WTC11 (cell line): Measurements from ENCODE around the gene RETREG1. TPM values are rescaled to one million over a fixed set of nuclear protein-coding genes. Genes with fewer than 3 reads are reported as not detected.

Experiments used
- ATAC-seq: fragments of 200-7000 bp; cut with Tn5 transposase; 2 replicates; pipeline ENCODE4 v1.10.0; 2021; ENCODE audit warnings: mild to moderate bottlenecking, moderate library complexity
- CTCF ChIA-PET: fragments of 300-600 bp; sonication (Branson Sonifier 250); formaldehyde crosslinking; loops from one replicate; lab custom pipeline; 2021; ENCODE audit warnings: antibody characterized with exemption; lab: Charles Lee
- POLR2A ChIA-PET: fragments of 350-600 bp; sonication (Branson Sonifier 250); formaldehyde crosslinking; loops from one replicate; lab custom pipeline; 2021; ENCODE audit warnings: antibody characterized with exemption; lab: Charles Lee
- DNase-seq: peaks from one replicate; pipeline ENCODE4 v3.0.0; 2021; ENCODE audit warnings: low spot score
- H3K27ac Mint-ChIP-seq: 2 replicates; pipeline ENCODE4 v1.8.0; 2021; ENCODE audit warnings: mixed read lengths
- H3K27me3 Mint-ChIP-seq: 2 replicates; pipeline ENCODE4 v1.8.0; 2021; ENCODE audit warnings: low read depth, mild to moderate bottlenecking, moderate library complexity, mixed read lengths
- H3K36me3 Mint-ChIP-seq: 2 replicates; pipeline ENCODE4 v1.8.0; 2021; ENCODE audit warnings: mixed read lengths
- H3K4me1 Mint-ChIP-seq: 2 replicates; pipeline ENCODE4 v1.8.0; 2022; ENCODE audit warnings: mixed read lengths
- H3K4me3 Mint-ChIP-seq: 2 replicates; pipeline ENCODE4 v1.8.0; 2021; ENCODE audit warnings: mild to moderate bottlenecking, moderate library complexity, mixed read lengths
- H3K9me3 Mint-ChIP-seq: 2 replicates; pipeline ENCODE4 v1.8.0; 2021; ENCODE audit warnings: mixed read lengths
- ARID4B ChIP-seq: sonication (generic); formaldehyde crosslinking; IDR thresholded peaks from 2 replicates; pipeline ENCODE4 v1.8.0; 2023; ENCODE audit warnings: missing genetic modification reagents, mild to moderate bottlenecking, borderline replicate concordance
- ATF2 ChIP-seq: sonication (generic); formaldehyde crosslinking; IDR thresholded peaks from 2 replicates; pipeline ENCODE4 v1.8.1; 2022; ENCODE audit warnings: low read depth, missing genetic modification reagents, borderline replicate concordance
- CTCF ChIP-seq: fragments of 200-600 bp; IDR thresholded peaks from 2 replicates; pipeline ENCODE4 v1.8.0; 2022; ENCODE audit warnings: antibody characterized with exemption
- EMX1 ChIP-seq: fragments of 250-450 bp; sonication (Bioruptor Pico); IDR thresholded peaks from 2 replicates; pipeline ENCODE4 v1.8.0; 2021; ENCODE audit warnings: mild to moderate bottlenecking
- ERG ChIP-seq: fragments of 250-450 bp; sonication (Bioruptor Pico); IDR thresholded peaks from 2 replicates; pipeline ENCODE4 v1.8.0; 2021; ENCODE audit warnings: mild to moderate bottlenecking
- GTF2I ChIP-seq: fragments of 250-450 bp; sonication (Bioruptor Pico); conservative IDR thresholded peaks from 2 replicates; pipeline ENCODE4 v1.4.0; 2021; ENCODE audit warnings: mild to moderate bottlenecking
- IRF1 ChIP-seq: sonication (generic); formaldehyde crosslinking; IDR thresholded peaks from 2 replicates; pipeline ENCODE4 v1.8.0; 2023; ENCODE audit warnings: missing genetic modification reagents
- KAT7 ChIP-seq: sonication (generic); formaldehyde crosslinking; IDR thresholded peaks from 2 replicates; pipeline ENCODE4 v1.8.1; 2023; ENCODE audit warnings: missing genetic modification reagents, mild to moderate bottlenecking, borderline replicate concordance
- MAX ChIP-seq: sonication (generic); formaldehyde crosslinking; IDR thresholded peaks from 2 replicates; pipeline ENCODE4 v1.8.0; 2022; ENCODE audit warnings: mild to moderate bottlenecking, missing genetic modification reagents
- OVOL2 ChIP-seq: fragments of 250-450 bp; sonication (Bioruptor Pico); IDR thresholded peaks from 2 replicates; pipeline ENCODE4 v1.9.0; 2021; ENCODE audit warnings: mild to moderate bottlenecking, borderline replicate concordance
- SMAD3 ChIP-seq: sonication (generic); formaldehyde crosslinking; IDR thresholded peaks from 2 replicates; pipeline ENCODE4 v1.8.0; 2022; ENCODE audit warnings: missing genetic modification reagents, mild to moderate bottlenecking, borderline replicate concordance
- SMAD4 ChIP-seq: sonication (generic); formaldehyde crosslinking; IDR thresholded peaks from 2 replicates; pipeline ENCODE4 v1.8.0; 2022; ENCODE audit warnings: mild to moderate bottlenecking, missing genetic modification reagents
- STAT6 ChIP-seq: sonication (generic); formaldehyde crosslinking; conservative IDR thresholded peaks from 2 replicates; pipeline ENCODE4 v1.8.1; 2023; ENCODE audit warnings: mild to moderate bottlenecking, low read depth, missing genetic modification reagents, moderate library complexity
- TCF7 ChIP-seq: sonication (generic); formaldehyde crosslinking; IDR thresholded peaks from 2 replicates; pipeline ENCODE4 v1.8.0; 2022; ENCODE audit warnings: mild to moderate bottlenecking, low read depth, missing genetic modification reagents, moderate library complexity
- ZNF121 ChIP-seq: sonication (generic); formaldehyde crosslinking; IDR thresholded peaks from 2 replicates; pipeline ENCODE4 v1.8.0; 2023; ENCODE audit warnings: missing genetic modification reagents
- ZNF416 ChIP-seq: fragments of 250-450 bp; sonication (Bioruptor Pico); IDR thresholded peaks from 2 replicates; pipeline ENCODE4 v1.9.0; 2021; ENCODE audit warnings: mild to moderate bottlenecking, inconsistent platforms
- ZNF532 ChIP-seq: fragments of 250-450 bp; sonication (Bioruptor Pico); IDR thresholded peaks from 2 replicates; pipeline ENCODE4 v1.9.0; 2021; ENCODE audit warnings: mild to moderate bottlenecking, borderline replicate concordance
- ZNF671 ChIP-seq: fragments of 250-450 bp; sonication (Bioruptor Pico); IDR thresholded peaks from 2 replicates; pipeline ENCODE4 v1.8.0; 2021; ENCODE audit warnings: mild to moderate bottlenecking
- total RNA-seq: library from RNA; stranded (reverse); gene quantifications from 3 replicates; pipeline ENCODE4 v1.2.3, GENCODE V29; 2021

The RETREG1 gene
- total RNA-seq, 1 experiment from 2014 or later = 2.2 TPM

GRCh38 chr5:16536246-16536645 is 80.6 kb downstream of the RETREG1 start (continued):
- TF ChIP-seq ARID4B (CRISPR knock-in tag) (no peak), ZNF671 (CRISPR knock-in tag) (no peak), IRF1 (no peak), OVOL2 (CRISPR knock-in tag) (no peak), KAT7 (CRISPR knock-in tag) (no peak), EMX1 (CRISPR knock-in tag) (no peak), GTF2I (CRISPR knock-in tag) (no peak), MAX (no peak), ZNF532 (no peak), SMAD4 (CRISPR knock-in tag) (no peak), TCF7 (CRISPR knock-in tag) (no peak), SMAD3 (CRISPR knock-in tag) (no peak)

GRCh38 chr5:16534280-16534679 is 82.5 kb downstream of the RETREG1 start:
- CTCF ChIA-PET = interaction anchor here (2.3 kb wide), 1 partner anchor 25 kb away, joined by 6 read pairs; no protein-coding TSS in a partner anchor
- 0 out of 2 replicates have a peak, but pooled peaks cover 7% of the 10 kb centered on the region for H3K4me1 Mint-ChIP-seq
- no peak overlapping the region for H3K4me3 Mint-ChIP-seq
- no peak for DNase-seq
- POLR2A ChIA-PET = no interaction called here
- H3K27me3 Mint-ChIP-seq = peaks cover 4% of the 10 kb centered on the region
- H3K27ac Mint-ChIP-seq = no peak overlapping the region
- no peaks in the 10 kb centered on the region for H3K36me3 Mint-ChIP-seq
- H3K9me3 Mint-ChIP-seq = peaks cover 8% of the 10 kb centered on the region; the same call in 1 of the 2 replicates
- ATAC-seq = no peak
- TF ChIP-seq ATF2 (CRISPR knock-in tag) (no peak), ZNF121 (CRISPR knock-in tag) (no peak), ERG (no peak), STAT6 (CRISPR knock-in tag) (no peak), ZNF416 (CRISPR knock-in tag) (no peak), CTCF (no peak), MAX (no peak)
